ENCODE results near the gene ZIC1.
A peak's percentile ranks its signal among the peaks of the same experiment; 100 is the strongest.

ZIC1 gene

GRCh38 chr3:147409143-147410115 lies at the start of gene ZIC1:
TSS of gene ZIC1 (plus strand) at chr3:147409365. CDS start at chr3:147410113, 748 bp downstream.
- peak; percentile 96 for DNase-seq (ENCODE audit: low spot score)

DNA sequence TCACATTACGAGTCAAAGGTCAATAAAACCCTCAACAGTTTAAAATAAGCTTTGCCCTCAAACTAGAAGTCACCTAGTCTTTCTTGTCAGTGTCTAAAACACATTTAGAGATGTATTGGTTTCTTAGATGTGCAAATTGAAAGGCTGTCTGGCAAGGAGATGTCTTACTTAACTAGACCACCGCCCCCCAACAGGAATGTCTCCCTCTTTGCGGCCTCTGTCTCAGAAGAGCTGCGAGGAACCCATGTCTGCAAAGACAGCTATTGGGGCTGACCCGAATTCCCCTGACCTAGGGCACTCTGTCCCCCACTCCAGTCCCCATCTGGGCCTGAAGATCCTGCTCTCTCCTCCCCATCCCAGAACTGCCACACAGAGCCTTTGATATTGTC lies 49.1 kb upstream of the ZIC1 start:
- no peak for DNase-seq (ENCODE audit: low spot score)

DNA sequence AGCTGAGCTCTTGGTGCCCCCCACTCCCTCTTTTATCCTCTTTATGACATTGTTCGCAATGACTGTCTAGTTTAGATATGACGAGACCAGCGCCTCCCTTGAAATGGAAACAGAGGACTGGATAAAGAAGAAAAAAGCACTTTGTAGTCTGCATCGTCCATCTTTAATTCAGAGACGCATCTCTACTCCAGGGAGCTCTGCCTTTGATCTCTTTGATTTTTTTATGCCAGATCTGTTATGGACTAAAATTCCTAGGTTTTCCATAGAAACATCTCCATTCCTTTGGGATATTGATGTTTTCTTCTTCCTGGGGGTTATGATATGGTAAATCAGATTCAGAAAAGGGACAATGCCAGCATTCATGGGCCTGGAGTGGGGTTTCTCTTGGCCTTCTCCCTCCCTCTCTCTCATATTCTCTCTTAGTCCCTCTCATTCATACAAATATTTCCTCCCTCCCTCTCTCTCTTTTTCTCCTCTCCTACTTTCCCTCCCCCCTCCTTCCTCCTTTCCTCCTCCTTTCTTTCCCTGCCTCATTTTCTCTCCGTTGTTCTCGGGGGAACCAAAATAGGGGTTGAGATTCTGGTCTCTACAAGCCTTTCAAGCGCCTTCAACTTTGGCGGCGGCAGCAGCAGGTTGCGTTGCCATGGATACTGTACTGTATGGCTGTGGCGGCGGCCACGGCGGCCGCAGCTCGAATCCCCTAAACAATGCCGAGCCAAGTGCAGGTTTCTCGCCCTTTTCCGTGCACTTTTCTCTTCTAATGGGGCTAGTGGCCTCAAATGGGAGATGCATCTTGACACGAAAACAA lies 48.3 kb upstream of the ZIC1 start:
- peak; percentile 35 for DNase-seq (ENCODE audit: low spot score)

- peak; percentile 48 for DNase-seq (ENCODE audit: low spot score)
Observed at GRCh38 chr3:147361454-147362420, 47.4 kb upstream of the ZIC1 start.

DNA sequence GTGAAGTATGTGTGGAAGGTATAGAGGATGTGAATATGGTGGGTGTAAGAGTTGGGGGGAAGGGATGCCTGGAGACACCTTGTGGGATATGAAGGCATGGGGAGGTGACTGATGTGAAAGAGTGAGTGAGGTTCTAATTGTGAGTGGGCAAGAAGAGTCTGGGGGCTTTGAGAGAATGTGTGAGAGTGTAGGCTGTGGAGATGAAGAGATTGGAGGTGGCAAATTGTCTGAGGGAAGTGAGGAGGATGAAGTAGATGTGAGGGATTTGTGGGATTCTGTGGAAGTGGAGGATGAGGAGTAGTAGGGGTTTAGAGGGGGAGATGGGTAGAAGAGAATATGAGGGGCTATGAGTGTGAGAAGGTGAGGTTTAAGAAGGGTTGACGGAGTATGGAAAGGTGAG lies 44.4 kb upstream of the ZIC1 start:
- DNase-seq (ENCODE audit: low spot score): no peak

DNA sequence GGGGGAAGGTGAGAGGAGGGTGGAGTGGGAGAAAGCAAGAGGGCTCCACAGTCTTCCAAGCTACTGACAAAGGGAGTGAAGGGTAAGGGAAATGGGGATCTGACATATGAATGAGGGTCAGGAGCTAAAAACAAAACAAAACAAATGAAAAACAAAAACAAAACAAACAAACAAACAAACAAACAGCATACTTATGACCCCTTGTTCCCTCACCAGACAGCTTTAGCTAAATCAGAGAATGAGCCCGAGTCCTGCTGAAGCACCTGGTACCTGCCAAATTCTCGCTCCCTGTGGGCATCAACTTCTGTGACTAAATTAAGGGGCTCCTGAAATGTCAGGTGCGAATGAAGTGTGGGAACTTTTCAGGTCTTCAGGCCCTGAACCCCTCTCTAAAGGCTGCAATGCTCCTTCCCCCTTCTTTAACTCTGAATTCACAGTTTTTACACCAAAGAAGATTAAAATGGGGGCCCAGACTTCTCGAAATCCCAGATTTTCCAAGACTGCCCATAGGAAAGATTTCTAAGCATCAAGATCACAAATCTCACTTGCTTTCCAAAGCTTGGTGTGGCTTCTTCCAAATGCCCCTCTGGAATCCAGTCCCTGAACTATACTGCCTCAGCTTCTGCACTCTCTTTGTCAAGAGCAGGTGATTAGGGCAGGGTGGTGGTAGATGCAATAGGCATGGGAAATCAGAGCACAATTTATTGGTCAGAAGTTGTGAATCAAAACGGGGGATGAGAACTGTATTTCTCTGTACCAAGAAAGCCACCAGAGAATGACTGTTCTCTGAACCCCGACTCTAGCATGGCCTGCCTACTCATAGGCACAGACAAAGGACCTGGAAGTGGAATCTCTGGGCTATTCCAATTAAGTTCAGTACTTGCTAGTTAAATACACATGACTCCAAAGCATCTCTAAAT lies 43.7 kb upstream of the ZIC1 start:
- DNase-seq (ENCODE audit: low spot score): no peak

DNA sequence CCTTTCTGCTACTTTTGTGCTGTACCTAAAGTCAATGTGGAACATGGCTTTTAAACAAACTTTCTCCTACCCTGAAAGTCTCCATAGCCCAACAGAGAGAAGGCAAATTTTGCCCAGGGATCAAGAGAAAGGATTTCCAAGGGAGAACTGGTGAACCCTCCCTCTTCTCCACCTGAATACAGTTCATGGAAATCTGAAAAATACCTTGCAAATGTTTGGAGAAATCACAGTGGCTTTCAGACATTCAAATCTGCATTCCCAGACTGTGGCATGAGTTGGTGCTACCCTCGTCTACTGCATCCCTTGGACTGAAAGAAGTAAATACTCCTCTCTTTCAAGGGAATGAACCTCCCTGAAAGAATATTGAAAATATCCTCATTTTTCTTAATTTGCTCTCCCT lies 41.5 kb upstream of the ZIC1 start:
- no peak for DNase-seq (ENCODE audit: low spot score)

DNA sequence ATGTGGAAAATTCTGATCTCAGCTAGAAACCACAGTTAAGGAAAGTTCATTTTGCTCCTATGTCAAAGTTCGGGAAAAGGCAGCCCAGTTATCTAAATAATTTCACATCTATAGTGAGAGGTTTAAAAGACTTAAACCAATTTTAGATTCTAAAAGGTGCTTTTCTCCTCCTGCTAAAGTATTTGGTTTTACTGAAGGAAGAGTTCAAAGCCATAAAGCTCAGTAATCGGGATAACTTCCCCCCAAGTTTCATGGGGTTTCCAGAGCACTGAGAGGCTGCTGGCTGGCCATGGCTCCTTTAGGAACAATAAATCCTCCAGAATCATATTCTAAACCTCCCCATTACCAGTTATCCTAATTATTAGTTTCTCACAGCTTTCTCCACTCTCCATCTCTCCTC lies 41.0 kb upstream of the ZIC1 start:
- DNase-seq (ENCODE audit: low spot score): no peak

- DNase-seq (ENCODE audit: low spot score): no peak
Observed at GRCh38 chr3:147368561-147369221, 40.5 kb upstream of the ZIC1 start.

- DNase-seq (ENCODE audit: low spot score): no peak
Observed at GRCh38 chr3:147369231-147369630, 39.9 kb upstream of the ZIC1 start.

GRCh38 chr3:147369661-147370123 lies 39.5 kb upstream of the ZIC1 start:
- DNase-seq (ENCODE audit: low spot score): peak; percentile 25

DNA sequence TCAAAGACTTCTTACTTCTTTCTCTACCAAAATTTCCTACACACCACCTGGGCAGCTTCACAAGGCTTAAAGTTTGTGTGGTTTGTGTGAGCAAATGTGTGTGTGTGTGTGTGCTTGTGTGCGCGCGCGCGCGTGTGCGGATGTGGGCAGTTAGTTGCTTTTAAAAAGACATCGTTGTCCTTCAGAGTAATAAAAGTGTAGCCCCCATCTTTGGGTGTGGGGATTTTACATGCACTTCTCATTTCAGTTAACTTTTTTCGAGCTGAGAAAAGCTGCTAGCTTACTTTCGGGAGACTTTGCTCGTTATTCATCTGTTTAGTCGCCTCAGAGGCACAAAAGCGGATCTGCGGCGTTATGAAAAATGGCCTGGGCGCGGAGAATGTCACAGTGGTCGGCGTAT lies 38.8 kb upstream of the ZIC1 start:
- no peak for DNase-seq (ENCODE audit: low spot score)

DNA sequence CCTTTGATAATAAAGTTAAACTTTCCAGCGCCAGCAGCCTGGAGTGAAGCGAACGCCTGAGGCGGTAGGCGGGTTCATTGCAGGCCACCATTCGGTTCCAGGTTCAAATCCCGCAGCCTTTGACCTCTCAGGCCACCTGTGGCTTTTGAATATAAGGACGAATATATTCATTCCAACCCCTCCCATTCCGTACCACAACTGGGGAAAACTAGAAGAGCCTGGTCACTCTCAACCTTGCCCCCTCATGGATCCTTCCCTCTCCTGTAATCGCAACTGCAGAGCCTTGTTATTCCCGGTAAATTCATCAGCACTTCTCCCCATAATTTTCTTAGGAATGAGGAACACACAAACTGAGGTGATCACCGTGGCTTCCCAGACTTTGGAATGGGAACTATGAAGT lies 38.0 kb upstream of the ZIC1 start:
- DNase-seq (ENCODE audit: low spot score): no peak

DNA sequence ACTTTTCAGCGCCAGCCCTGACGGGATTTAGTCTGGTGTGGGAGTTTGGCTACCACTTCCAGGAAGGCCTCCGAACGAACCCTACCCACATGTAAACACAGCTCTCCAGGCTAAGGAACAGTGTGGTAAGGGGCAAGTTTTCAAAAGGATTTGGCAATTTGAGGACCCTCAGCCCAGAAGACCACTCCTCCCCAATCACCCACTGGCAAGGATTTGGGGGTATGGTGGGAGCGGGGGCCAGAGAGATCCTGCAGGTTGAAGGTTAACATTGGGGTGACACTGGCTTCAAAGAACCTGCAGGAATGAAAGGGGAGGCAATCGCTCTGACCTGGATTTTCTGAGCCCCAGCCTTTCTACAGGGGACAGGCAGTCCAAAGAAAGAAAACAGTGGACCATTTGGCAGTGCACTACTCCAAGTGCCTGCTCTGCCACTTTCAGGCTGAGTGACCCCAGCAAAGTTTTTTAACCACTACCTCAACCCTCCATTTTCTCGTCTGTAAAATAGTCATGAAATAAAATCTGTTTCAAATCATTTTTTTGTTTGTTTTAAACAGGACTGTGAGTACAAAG lies 37.3 kb upstream of the ZIC1 start:
- no peak for DNase-seq (ENCODE audit: low spot score)

DNA sequence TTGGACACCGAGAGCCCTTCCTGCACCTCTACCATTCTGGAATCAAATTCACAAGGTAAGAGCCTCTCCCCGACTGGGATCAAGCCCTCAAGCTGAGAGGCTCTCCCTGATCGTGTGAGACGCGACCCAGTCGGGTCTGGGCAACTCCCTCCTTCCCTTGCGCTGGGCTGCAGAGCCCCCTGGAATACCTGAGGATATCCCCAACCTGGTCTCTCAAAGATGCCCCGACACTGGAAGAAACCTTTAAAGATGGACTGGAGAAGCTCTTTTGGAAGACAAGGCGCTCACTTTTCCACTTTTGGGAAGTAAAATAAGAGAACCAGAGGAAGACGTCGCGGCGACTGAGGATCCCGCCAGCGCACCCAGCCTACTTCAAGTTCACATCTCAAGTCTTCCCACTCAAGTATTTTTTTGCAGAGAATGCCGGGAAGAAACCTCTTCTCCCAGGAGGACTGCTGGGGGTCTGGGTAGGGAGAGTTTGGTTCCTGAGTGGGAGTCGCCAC lies 36.6 kb upstream of the ZIC1 start:
- no peak for DNase-seq (ENCODE audit: low spot score)

DNA sequence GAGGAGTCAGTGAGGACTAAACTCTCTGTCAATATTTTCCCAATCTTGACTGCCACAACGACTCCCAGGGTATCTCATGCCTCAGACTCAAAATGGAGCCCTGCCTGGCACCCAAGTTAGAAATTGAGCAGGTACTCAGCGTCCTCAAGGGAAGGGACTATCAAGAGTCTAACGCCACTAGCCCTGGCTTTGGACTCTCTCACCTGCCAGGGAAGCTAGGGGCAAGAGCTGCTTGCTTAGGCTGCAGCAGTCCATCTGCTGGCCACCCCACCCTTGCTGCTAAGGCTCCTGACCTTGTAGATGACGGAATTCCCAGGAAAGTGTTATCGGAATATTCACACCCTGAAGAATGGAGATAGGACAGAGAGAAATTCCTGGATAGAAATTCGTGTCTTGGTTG lies 35.9 kb upstream of the ZIC1 start:
- no peak for DNase-seq (ENCODE audit: low spot score)

DNA sequence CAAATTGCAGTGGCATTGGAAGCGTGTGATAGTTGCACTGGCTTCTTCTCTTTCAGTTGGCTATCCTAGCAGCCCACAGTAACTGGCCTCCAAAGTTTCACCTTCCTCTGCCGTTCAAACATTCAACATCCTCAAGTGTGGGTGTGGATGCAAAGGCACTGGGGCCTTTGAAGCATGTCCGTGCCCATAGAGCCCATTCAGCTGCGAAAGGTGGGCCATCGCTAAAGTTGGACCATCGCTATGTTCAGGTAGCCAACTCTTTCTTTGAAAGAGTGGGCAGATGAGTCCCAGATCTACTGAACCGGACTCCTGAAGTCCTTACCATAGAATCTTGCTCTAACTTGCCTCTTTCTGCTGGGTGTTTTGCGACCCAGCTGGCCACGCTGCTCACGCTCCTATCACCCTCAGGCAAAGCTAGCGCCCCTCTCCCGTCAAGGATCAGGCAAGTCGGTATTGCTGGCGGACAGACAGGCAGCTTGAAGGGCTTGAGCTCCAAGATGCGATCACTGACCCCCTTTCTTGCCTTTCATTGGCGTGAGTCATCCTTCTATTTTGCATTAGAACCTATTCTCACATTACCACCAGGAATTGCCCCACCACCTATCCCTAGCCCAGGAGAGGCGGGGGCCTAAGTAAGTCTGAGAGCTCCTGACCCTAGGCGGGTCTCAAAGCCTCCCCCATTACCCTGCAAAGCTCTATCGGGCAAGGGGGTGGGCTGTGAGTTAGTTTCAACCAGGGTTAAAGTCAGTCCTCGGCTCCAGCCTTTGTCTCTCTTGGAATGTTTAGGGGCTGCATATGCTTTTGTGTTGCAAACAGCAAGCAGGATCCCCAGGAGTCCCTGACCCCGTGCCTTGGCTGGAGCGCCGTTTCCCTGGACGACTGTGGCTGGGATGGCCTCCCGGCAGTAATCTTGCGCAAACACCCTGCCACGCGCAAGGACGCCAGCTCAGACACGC lies 31.5 kb upstream of the ZIC1 start:
- peak; percentile 27 for DNase-seq (ENCODE audit: low spot score)

DNA sequence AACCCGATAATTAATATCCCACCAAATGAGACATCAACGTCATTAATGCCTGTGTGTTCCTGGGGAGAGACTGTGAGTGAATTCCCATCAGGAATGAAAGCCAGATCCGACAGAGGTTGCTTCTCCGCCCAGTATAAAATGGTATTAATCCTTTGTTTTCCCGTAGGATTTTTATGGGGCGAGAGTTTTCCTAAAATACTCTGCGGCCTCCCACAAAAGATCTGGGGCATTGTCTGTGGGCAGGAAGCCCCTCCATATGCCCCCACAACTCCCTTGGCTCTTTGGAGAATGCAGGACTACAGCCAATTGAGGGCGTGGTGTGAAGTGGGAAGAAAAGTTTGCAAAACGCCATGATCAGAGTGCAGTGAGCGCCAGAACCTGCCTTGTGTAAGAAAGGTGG lies 29.5 kb upstream of the ZIC1 start:
- DNase-seq (ENCODE audit: low spot score): no peak
